Panc1 (cell line): Measurements from ENCODE around the gene TRAM2. TPM values are rescaled to one million over a fixed set of nuclear protein-coding genes. Genes with fewer than 3 reads are reported as not detected.

ENCODE experiments used
- ATAC-seq: fragments of 200-7000 bp; cut with Tn5 transposase; 2 replicates; pipeline ENCODE4 v1.9.1; 2020; ENCODE audit warnings: mild to moderate bottlenecking, moderate library complexity
- BruUV-seq: library from RNA; stranded (reverse); fragments of 400-500 nt; replicated peaks from 2 replicates; lab custom pipeline; 2021; lab: Mats Ljungman, UMichigan
- CTCF ChIA-PET: fragments of 300-600 bp; sonication (Branson Sonifier 250); formaldehyde crosslinking; loops from one replicate; lab custom pipeline; 2022; ENCODE audit warnings: antibody characterized with exemption; lab: Charles Lee
- POLR2A ChIA-PET: fragments of 300-600 bp; sonication (Branson Sonifier 250); formaldehyde crosslinking; loops from one replicate; lab custom pipeline; 2022; ENCODE audit warnings: antibody characterized with exemption; lab: Charles Lee
- DNase-seq: peaks from one replicate; pipeline ENCODE4 v3.0.0-alpha.2; 2010; ENCODE audit warnings: low read depth, low spot score
- H3K27ac ChIP-seq: 2 replicates; pipeline ENCODE4 v1.5.1; 2011; ENCODE audit warnings: mild to moderate bottlenecking, low read length, inconsistent platforms
- H3K27me3 ChIP-seq: fragments of 200-500 bp; sonication (Bioruptor generic); 2 replicates; pipeline ENCODE4 v1.6.0; 2014; ENCODE audit warnings: low read length, inconsistent platforms; ENCODE audit not compliant: control insufficient read depth, insufficient read depth
- H3K36me3 ChIP-seq: fragments of 200-500 bp; sonication (Bioruptor generic); 2 replicates; pipeline ENCODE4 v1.5.1; 2014; ENCODE audit warnings: inconsistent platforms, mild to moderate bottlenecking, low read length, moderate library complexity; ENCODE audit not compliant: control insufficient read depth, insufficient read depth
- H3K4me1 ChIP-seq: 2 replicates; pipeline ENCODE4 v1.5.1; 2011; ENCODE audit warnings: inconsistent platforms, mild to moderate bottlenecking, low read length, moderate library complexity; ENCODE audit not compliant: control insufficient read depth, insufficient read depth
- H3K4me3 ChIP-seq, 2 experiments: 2 replicates each; pipeline ENCODE4 v1.5.1; 2011 to 2012; ENCODE audit warnings: low read depth in 2 of 2, low read length in 2 of 2, mild to moderate bottlenecking in 2 of 2, inconsistent platforms in 1 of 2, moderate library complexity in 1 of 2
- H3K9me3 ChIP-seq: fragments of 200-500 bp; sonication (Bioruptor generic); 2 replicates; pipeline ENCODE4 v1.5.1; 2014; ENCODE audit warnings: low read depth, mild to moderate bottlenecking, inconsistent platforms, low read length, moderate library complexity; ENCODE audit not compliant: control insufficient read depth, insufficient read depth
- CTCF ChIP-seq: fragments of 450-650 bp; IDR thresholded peaks from 2 replicates; pipeline ENCODE4 v1.5.1; 2017; ENCODE audit warnings: mild to moderate bottlenecking
- POLR2AphosphoS5 ChIP-seq: IDR thresholded peaks from 2 replicates; pipeline ENCODE4 v1.6.1; 2012; ENCODE audit warnings: mild to moderate bottlenecking, low read depth, low read length, moderate library complexity
- REST ChIP-seq, 2 experiments: IDR thresholded peaks; 2 replicates each; pipeline ENCODE4 v1.6.1; 2011 to 2012; ENCODE audit warnings: low read depth in 2 of 2, control low read depth in 1 of 2, low read length in 1 of 2, mild to moderate bottlenecking in 1 of 2, moderate library complexity in 1 of 2; ENCODE audit not compliant: insufficient read depth in 1 of 2
- SIN3A ChIP-seq: IDR thresholded peaks from 2 replicates; pipeline ENCODE4 v1.6.1; 2012; ENCODE audit warnings: low read depth, mild to moderate bottlenecking, low read length, moderate library complexity, borderline replicate concordance; ENCODE audit not compliant: insufficient read depth
- TCF7L2 ChIP-seq: IDR thresholded peaks from 2 replicates; pipeline ENCODE4 v1.6.1; 2011; ENCODE audit warnings: mild to moderate bottlenecking, low read depth, low read length, inconsistent platforms
- in situ Hi-C: cut with HindIII; loops from 2 replicates; pipeline ENCODE4 v1.10.0; 2016; ENCODE audit warnings: low sequenced_read_pairs, low pct_unique_long_range_greater_than_20kb
- intact Hi-C: fragments of 100-400 bp; cut with micrococcal nuclease; formaldehyde crosslinking; loops from one replicate; pipeline ENCODE4 v1.10.0; 2022; ENCODE audit not compliant: unreplicated experiment
- total RNA-seq: library from RNA; stranded (reverse); gene quantifications from one replicate; pipeline ENCODE4 v1.2.1, GENCODE V29; 2021; ENCODE audit not compliant: unreplicated experiment

Gene TRAM2
- total RNA-seq, 1 experiment from 2014 or later, result 56.7 TPM

- H3K4me1 ChIP-seq, result peaks cover 2% of the 10 kb centered on the region; the same call in 1 of the 2 replicates
- ChIA-PET POLR2A (no interaction called here), CTCF (no interaction called here)
- H3K4me3 ChIP-seq, result no peak overlapping the region
- BruUV-seq, result no TSS peak
- no peaks in the 10 kb centered on the region for H3K9me3 ChIP-seq
- H3K36me3 ChIP-seq, result peaks cover 2% of the 10 kb centered on the region; the same call in 1 of the 2 replicates
- ATAC-seq, result no peak
- no peak for DNase-seq
- TF ChIP-seq REST (IDR thresholded peaks at IDR 0.05; ENCODE audit: insufficient read depth in 1 of 2, low read depth in 2 of 2, low read length in 1 of 2) (no peak), TCF7L2 (no peak), POLR2AphosphoS5 (no peak), SIN3A (no peak), CTCF (no peak)
- in situ Hi-C loops (no loop called here), intact Hi-C loops (no loop called here)
- H3K27me3 ChIP-seq, result no peaks in the 10 kb centered on the region
- H3K27ac ChIP-seq, result peak overlapping the region; percentile 59; the same call in 1 of the 2 replicates
These were observed 45.5 kb downstream of the TRAM2 start for GRCh38 chr6:52531396-52531795.

- no peaks in the 10 kb centered on the region for H3K9me3 ChIP-seq
- H3K4me1 ChIP-seq, result no peaks in the 10 kb centered on the region
- BruUV-seq, result no TSS peak
- no peak for ATAC-seq
- H3K4me3 ChIP-seq, result no peak overlapping the region
- ChIA-PET CTCF (no interaction called here), POLR2A (interaction anchor here (0.6 kb wide), 1 partner anchor 11 kb away, joined by 5 read pairs; no protein-coding TSS in a partner anchor)
- in situ Hi-C loops, result no loop called here
- no peak overlapping the region for H3K27ac ChIP-seq
- intact Hi-C loops, result no loop called here
- peaks cover 2% of the 10 kb centered on the region; the same call in 1 of the 2 replicates for H3K36me3 ChIP-seq
- H3K27me3 ChIP-seq, result no peaks in the 10 kb centered on the region
- no peak for DNase-seq
- TF ChIP-seq CTCF (no peak), POLR2AphosphoS5 (no peak), SIN3A (no peak), REST (IDR thresholded peaks at IDR 0.05; ENCODE audit: insufficient read depth in 1 of 2, low read depth in 2 of 2, low read length in 1 of 2) (no peak), TCF7L2 (no peak)
These were observed 46.5 kb downstream of the TRAM2 start for GRCh38 chr6:52530351-52530750.
